ENCODE results near the gene RAB33A. TPM values are rescaled to one million over a fixed set of nuclear protein-coding genes. Genes with fewer than 3 reads are reported as not detected.

RAB33A gene
- total and polyA plus RNA-seq, 2 donors (not counting 3 experiments of a cell fraction or from before 2014, with no cell fraction given) = 0.91 to 1.6 TPM

- H3K27me3 ChIP-seq (ENCODE audit: control insufficient read depth in 2 of 2, insufficient read depth in 2 of 2, low read length in 2 of 2) = no peaks in the 10 kb centered on the region
- BruUV-seq (replicated peaks) = no TSS peak
- no peaks in the 10 kb centered on the region for H4K20me1 ChIP-seq (replicated peaks; ENCODE audit: control insufficient read depth, extremely low read depth, insufficient read depth, low read length)
- intact Hi-C loops (cut with micrococcal nuclease) = loop anchor here (5.0 kb wide), 1 partner anchor 56 kb away; no protein-coding TSS in a partner anchor
- peaks cover 0 to 4% of the 10 kb centered on the region in 2 experiments for H3K36me3 ChIP-seq (ENCODE audit: control insufficient read depth in 2 of 2, extremely low read depth in 1 of 2, insufficient read depth in 2 of 2, low read length in 2 of 2)
- FAIRE-seq (no peak), DNase-seq (ENCODE audit: low read depth, low spot score) (no peak)
- H2AFZ ChIP-seq (ENCODE audit: low read depth, low read length) = no peak overlapping the region
- H3K9me3 ChIP-seq (replicated peaks; ENCODE audit: control insufficient read depth, insufficient read depth, low read length) = no peaks in the 10 kb centered on the region
- ChIA-PET CTCF (interaction anchor here (1.3 kb wide), 2 partner anchors 57 to 76 kb away, joined by 3 to 5 read pairs; no protein-coding TSS in a partner anchor), POLR2A (no interaction called here)
- H3K4me3 ChIP-seq (replicated peaks in 1 of 3; ENCODE audit: insufficient read depth in 1 of 3, low read depth in 1 of 3, low read length in 3 of 3) = no peak overlapping the region
- dilution Hi-C loops (cut with MboI; ENCODE audit: extremely low pct_ligation_motif_present, low sequenced_read_pairs) = no loop called here
- no peak for TF ChIP-seq MYC (IDR thresholded peaks at IDR 0.05; ENCODE audit: low read depth, low read length)
- TF ChIP-seq JUN (IDR thresholded peaks at IDR 0.05; ENCODE audit: borderline replicate concordance, insufficient read depth, insufficient read length, low read depth) = no peak
- peaks cover 4% of the 10 kb centered on the region for H3K4me1 ChIP-seq (ENCODE audit: control insufficient read depth, extremely low read depth, insufficient read depth, low read length)
- no peaks in the 10 kb centered on the region for H3K79me2 ChIP-seq (ENCODE audit: control insufficient read depth, insufficient read depth, low read length)
- H3K9me1 ChIP-seq (replicated peaks; ENCODE audit: control insufficient read depth, extremely low read depth, insufficient read depth, low read length) = no peaks in the 10 kb centered on the region
- no peak overlapping the region for H3K27ac ChIP-seq (ENCODE audit: insufficient read depth, low read depth, low read length)
- no peak overlapping the region for H3K4me2 ChIP-seq (ENCODE audit: insufficient read depth, low read length)
- H3K9ac ChIP-seq (replicated peaks; ENCODE audit: extremely low read depth, insufficient read depth, low read length) = no peak overlapping the region
Observed at GRCh38 chrX:130136496-130136895, 35.3 kb upstream of the RAB33A start.

- H3K27me3 ChIP-seq (ENCODE audit: control insufficient read depth in 2 of 2, insufficient read depth in 2 of 2, low read length in 2 of 2) = no peaks in the 10 kb centered on the region
- H4K20me1 ChIP-seq (replicated peaks; ENCODE audit: control insufficient read depth, extremely low read depth, insufficient read depth, low read length) = no peaks in the 10 kb centered on the region
- dilution Hi-C loops (cut with MboI; ENCODE audit: extremely low pct_ligation_motif_present, low sequenced_read_pairs) = no loop called here
- H3K4me1 ChIP-seq (ENCODE audit: control insufficient read depth, extremely low read depth, insufficient read depth, low read length) = peaks cover 4% of the 10 kb centered on the region
- H3K27ac ChIP-seq (ENCODE audit: insufficient read depth, low read depth, low read length) = no peak overlapping the region
- no peaks in the 10 kb centered on the region for H3K9me1 ChIP-seq (replicated peaks; ENCODE audit: control insufficient read depth, extremely low read depth, insufficient read depth, low read length)
- H2AFZ ChIP-seq (ENCODE audit: low read depth, low read length) = no peak overlapping the region
- no peak for DNase-seq (ENCODE audit: low read depth, low spot score)
- CTCF ChIA-PET = interaction anchor here (1.3 kb wide), 2 partner anchors 57 to 77 kb away, joined by 3 to 5 read pairs; no protein-coding TSS in a partner anchor
- no peak for FAIRE-seq
- H3K4me2 ChIP-seq (ENCODE audit: insufficient read depth, low read length) = no peak overlapping the region
- no peak for TF ChIP-seq EZH2 (IDR thresholded peaks at IDR 0.05; ENCODE audit: borderline replicate concordance, low read depth, low read length, severe bottlenecking)
- no peak for TF ChIP-seq JUN (IDR thresholded peaks at IDR 0.05; ENCODE audit: borderline replicate concordance, insufficient read depth, insufficient read length, low read depth)
- TF ChIP-seq CTCF (IDR thresholded peaks at IDR 0.05; ENCODE audit: extremely low read depth in 1 of 2, insufficient read depth in 1 of 2, low read depth in 1 of 2, low read length in 2 of 2) = no peak
- no peak for TF ChIP-seq MYC (IDR thresholded peaks at IDR 0.05; ENCODE audit: low read depth, low read length)
- no peak for TF ChIP-seq POLR2AphosphoS5 (IDR thresholded peaks at IDR 0.05; ENCODE audit: insufficient read depth, low read depth, low read length)
- TF ChIP-seq GATA2 (IDR thresholded peaks at IDR 0.05; ENCODE audit: insufficient read depth, insufficient read length, low read depth, low read length) = no peak
- TF ChIP-seq MAX (IDR thresholded peaks at IDR 0.05; ENCODE audit: insufficient read depth, insufficient read length) = no peak
- no peak for TF ChIP-seq FOS (IDR thresholded peaks at IDR 0.05; ENCODE audit: borderline replicate concordance, insufficient read depth, low read length)
- no peak for TF ChIP-seq POLR2A (IDR thresholded peaks at IDR 0.05; ENCODE audit: low read depth, low read length)
- H3K4me3 ChIP-seq (replicated peaks in 1 of 3; ENCODE audit: insufficient read depth in 1 of 3, low read depth in 1 of 3, low read length in 3 of 3) = no peak overlapping the region
- H3K9me3 ChIP-seq (replicated peaks; ENCODE audit: control insufficient read depth, insufficient read depth, low read length) = no peaks in the 10 kb centered on the region
- no peaks in the 10 kb centered on the region for H3K79me2 ChIP-seq (ENCODE audit: control insufficient read depth, insufficient read depth, low read length)
- POLR2A ChIA-PET = interaction anchor here (1.0 kb wide), 1 partner anchor 15 kb away, joined by 3 read pairs; no protein-coding TSS in a partner anchor
- peaks cover 0 to 4% of the 10 kb centered on the region in 2 experiments for H3K36me3 ChIP-seq (ENCODE audit: control insufficient read depth in 2 of 2, extremely low read depth in 1 of 2, insufficient read depth in 2 of 2, low read length in 2 of 2)
- intact Hi-C loops (cut with micrococcal nuclease) = loop anchor here (5.0 kb wide), 1 partner anchor 55 kb away; no protein-coding TSS in a partner anchor
- BruUV-seq (replicated peaks) = no TSS peak
- no peak overlapping the region for H3K9ac ChIP-seq (replicated peaks; ENCODE audit: extremely low read depth, insufficient read depth, low read length)
Observed at GRCh38 chrX:130136961-130137360, 34.8 kb upstream of the RAB33A start.
